ENCODE results near the gene SCNM1.
"Not testable (repeated sequence)": the region's sequence is repeated elsewhere in the genome, so short reads cannot be mapped to it uniquely, and the experiment has no call there.

SCNM1 gene

GRCh38 chr1:151196292-151196800 lies 30.4 kb downstream of the SCNM1 start:
- DNase-seq: peak; percentile 79 to 82

GRCh38 chr1:151197863-151198253 lies 31.9 kb downstream of the SCNM1 start:
- no peak for DNase-seq

- peak; percentile 95 to 98 for DNase-seq
These were observed 32.5 kb downstream of the SCNM1 start, which contains the start of gene PIP5K1A for GRCh38 chr1:151198254-151199127. Gene PIP5K1A (plus strand): TSS chr1:151198552. CDS start chr1:151198997, 445 bp downstream.

- DNase-seq: peak in 1 of 2 experiments; percentile 13
These were observed 34.1 kb downstream of the SCNM1 start for GRCh38 chr1:151199873-151200581.

- not testable (repeated sequence) for DNase-seq
These were observed 39.5 kb downstream of the SCNM1 start for GRCh38 chr1:151205381-151205965.

GRCh38 chr1:151210830-151211229 lies 44.9 kb downstream of the SCNM1 start:
- no peak for DNase-seq

- no peak for DNase-seq
These were observed 46.2 kb downstream of the SCNM1 start for GRCh38 chr1:151211972-151212705.

GRCh38 chr1:151213560-151213959 lies 47.6 kb downstream of the SCNM1 start:
- DNase-seq: no peak

Measured in AML-193 (cell line).